ENCODE data around the gene OR1D5. TPM values are rescaled to one million over a fixed set of nuclear protein-coding genes. Genes with fewer than 3 reads are reported as not detected.

OR1D5 gene
- polyA plus RNA-seq, 1 of the 3 experiments (the other 2 are of a cell fraction), result not detected

DNA sequence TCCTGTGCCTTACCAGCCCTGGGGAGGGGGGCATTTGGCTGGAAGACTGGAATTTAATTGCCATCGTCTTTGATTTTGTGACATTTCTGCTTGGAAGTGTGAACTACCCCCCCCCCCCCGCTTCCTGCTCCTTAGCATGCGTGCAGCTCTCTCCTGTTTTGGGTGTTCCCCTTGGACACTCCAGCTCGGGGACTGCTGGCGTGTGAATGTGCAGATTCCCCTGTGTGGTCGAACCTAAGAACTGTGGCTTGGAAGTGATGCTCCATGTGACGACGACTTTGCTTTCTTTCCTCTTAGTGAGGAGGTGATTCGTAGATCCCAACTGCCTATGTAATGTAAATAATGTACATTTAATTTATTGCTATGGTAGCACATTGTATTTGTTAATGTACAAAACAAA, 26.1 kb downstream of the OR1D5 start:
- no peaks in the 10 kb centered on the region for H3K79me2 ChIP-seq (ENCODE audit: insufficient read depth)
- POLR2A ChIA-PET, result no interaction called here
- no peaks in the 10 kb centered on the region for H3K9me3 ChIP-seq
- no peaks in the 10 kb centered on the region for H3F3A ChIP-seq (replicated peaks; ENCODE audit: insufficient read depth)
- H3K36me3 ChIP-seq (replicated peaks in 1 of 2; ENCODE audit: control insufficient read depth in 1 of 2, insufficient read depth in 2 of 2, low read length in 1 of 2), result no peaks in the 10 kb centered on the region
- no peak for DNase-seq
- H3K4me1 ChIP-seq (ENCODE audit: control insufficient read depth in 1 of 2, insufficient read depth in 2 of 2, low read depth in 1 of 2, low read length in 1 of 2), result no peaks in the 10 kb centered on the region
- no peak overlapping the region for H3K4me2 ChIP-seq
- CTCF ChIA-PET, result interaction anchor here (0.6 to 1.0 kb wide), 2 partner anchors 209 to 582 kb away, joined by 3 to 4 read pairs; no protein-coding TSS in a partner anchor
- H3K9ac ChIP-seq, result no peak overlapping the region
- H4K20me1 ChIP-seq (ENCODE audit: insufficient read depth), result no peaks in the 10 kb centered on the region
- H3K27ac ChIP-seq (ENCODE audit: low read depth in 2 of 2, low read length in 1 of 2), result no peak overlapping the region
- no peaks in the 10 kb centered on the region for H3K9me2 ChIP-seq
- no peak overlapping the region for H3K4me3 ChIP-seq (ENCODE audit: low read depth in 2 of 2, low read length in 1 of 2)
- TF ChIP-seq RAD21 (IDR thresholded peaks at IDR 0.05; ENCODE audit: low read length), result no peak
- TF ChIP-seq NRF1 (IDR thresholded peaks at IDR 0.05; ENCODE audit: low read depth, low read length), result no peak
- no peak for TF ChIP-seq FOXM1 (IDR thresholded peaks at IDR 0.05; ENCODE audit: low read depth)
- TF ChIP-seq, protein P1, sequence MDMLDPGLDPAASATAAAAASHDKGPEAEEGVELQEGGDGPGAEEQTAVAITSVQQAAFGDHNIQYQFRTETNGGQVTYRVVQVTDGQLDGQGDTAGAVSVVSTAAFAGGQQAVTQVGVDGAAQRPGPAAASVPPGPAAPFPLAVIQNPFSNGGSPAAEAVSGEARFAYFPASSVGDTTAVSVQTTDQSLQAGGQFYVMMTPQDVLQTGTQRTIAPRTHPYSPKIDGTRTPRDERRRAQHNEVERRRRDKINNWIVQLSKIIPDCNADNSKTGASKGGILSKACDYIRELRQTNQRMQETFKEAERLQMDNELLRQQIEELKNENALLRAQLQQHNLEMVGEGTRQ (IDR thresholded peaks at IDR 0.05; ENCODE audit: borderline replicate concordance, low read depth, low read length), result no peak
- no peak for TF ChIP-seq FOXJ3 (CRISPR knock-in tag; IDR thresholded peaks at IDR 0.05)
- no peak for TF ChIP-seq TAF1 (IDR thresholded peaks at IDR 0.05; ENCODE audit: borderline replicate concordance, low read depth, low read length)
- TF ChIP-seq EP300 (IDR thresholded peaks at IDR 0.05; ENCODE audit: borderline replicate concordance in 1 of 2, low read depth in 1 of 2, low read length in 1 of 2), result no peak
- TF ChIP-seq SIN3A (IDR thresholded peaks at IDR 0.05; ENCODE audit: borderline replicate concordance, low read depth, low read length), result no peak
- no peak for TF ChIP-seq YY1 (IDR thresholded peaks at IDR 0.05; ENCODE audit: low read depth)
- TF ChIP-seq, protein P2, sequence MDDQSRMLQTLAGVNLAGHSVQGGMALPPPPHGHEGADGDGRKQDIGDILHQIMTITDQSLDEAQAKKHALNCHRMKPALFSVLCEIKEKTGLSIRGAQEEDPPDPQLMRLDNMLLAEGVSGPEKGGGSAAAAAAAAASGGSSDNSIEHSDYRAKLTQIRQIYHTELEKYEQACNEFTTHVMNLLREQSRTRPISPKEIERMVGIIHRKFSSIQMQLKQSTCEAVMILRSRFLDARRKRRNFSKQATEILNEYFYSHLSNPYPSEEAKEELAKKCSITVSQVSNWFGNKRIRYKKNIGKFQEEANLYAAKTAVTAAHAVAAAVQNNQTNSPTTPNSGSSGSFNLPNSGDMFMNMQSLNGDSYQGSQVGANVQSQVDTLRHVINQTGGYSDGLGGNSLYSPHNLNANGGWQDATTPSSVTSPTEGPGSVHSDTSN (IDR thresholded peaks at IDR 0.05), result no peak
- TF ChIP-seq, protein P3, sequence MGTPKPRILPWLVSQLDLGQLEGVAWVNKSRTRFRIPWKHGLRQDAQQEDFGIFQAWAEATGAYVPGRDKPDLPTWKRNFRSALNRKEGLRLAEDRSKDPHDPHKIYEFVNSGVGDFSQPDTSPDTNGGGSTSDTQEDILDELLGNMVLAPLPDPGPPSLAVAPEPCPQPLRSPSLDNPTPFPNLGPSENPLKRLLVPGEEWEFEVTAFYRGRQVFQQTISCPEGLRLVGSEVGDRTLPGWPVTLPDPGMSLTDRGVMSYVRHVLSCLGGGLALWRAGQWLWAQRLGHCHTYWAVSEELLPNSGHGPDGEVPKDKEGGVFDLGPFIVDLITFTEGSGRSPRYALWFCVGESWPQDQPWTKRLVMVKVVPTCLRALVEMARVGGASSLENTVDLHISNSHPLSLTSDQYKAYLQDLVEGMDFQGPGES (IDR thresholded peaks at IDR 0.05; ENCODE audit: low read depth, low read length), result no peak
- TF ChIP-seq, protein P4, sequence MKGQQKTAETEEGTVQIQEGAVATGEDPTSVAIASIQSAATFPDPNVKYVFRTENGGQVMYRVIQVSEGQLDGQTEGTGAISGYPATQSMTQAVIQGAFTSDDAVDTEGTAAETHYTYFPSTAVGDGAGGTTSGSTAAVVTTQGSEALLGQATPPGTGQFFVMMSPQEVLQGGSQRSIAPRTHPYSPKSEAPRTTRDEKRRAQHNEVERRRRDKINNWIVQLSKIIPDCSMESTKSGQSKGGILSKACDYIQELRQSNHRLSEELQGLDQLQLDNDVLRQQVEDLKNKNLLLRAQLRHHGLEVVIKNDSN (IDR thresholded peaks at IDR 0.05; ENCODE audit: borderline replicate concordance, low read depth), result no peak
- no peak for TF ChIP-seq RFX5 (IDR thresholded peaks at IDR 0.05; ENCODE audit: low read length)
- no peak for TF ChIP-seq ELF1 (IDR thresholded peaks at IDR 0.05)
- TF ChIP-seq TCF12 (IDR thresholded peaks at IDR 0.05), result no peak
- TF ChIP-seq EZH2phosphoT487 (IDR thresholded peaks at IDR 0.05; ENCODE audit: borderline replicate concordance, low read depth), result no peak
- WGBS (ENCODE audit: low lambda C conversion rate), result 60% methylated on average over 8 of the region's 9 CpGs
- no peaks in the 10 kb centered on the region for H3K27me3 ChIP-seq (ENCODE audit: insufficient read depth)
- H2AFZ ChIP-seq (ENCODE audit: low read depth), result no peak overlapping the region

Measured in SK-N-SH (cell line).